Hematopoietic multipotent progenitor cell treated with erythropoietin and hydrocortisone succinate and interleukin-3 and kit ligand, for 6 days (in vitro differentiated cells): ENCODE results near the gene FAM163B.

Source experiments
- DNase-seq: peaks from one replicate; pipeline ENCODE4 v3.0.0-alpha.2; 2015

FAM163B gene

DNA sequence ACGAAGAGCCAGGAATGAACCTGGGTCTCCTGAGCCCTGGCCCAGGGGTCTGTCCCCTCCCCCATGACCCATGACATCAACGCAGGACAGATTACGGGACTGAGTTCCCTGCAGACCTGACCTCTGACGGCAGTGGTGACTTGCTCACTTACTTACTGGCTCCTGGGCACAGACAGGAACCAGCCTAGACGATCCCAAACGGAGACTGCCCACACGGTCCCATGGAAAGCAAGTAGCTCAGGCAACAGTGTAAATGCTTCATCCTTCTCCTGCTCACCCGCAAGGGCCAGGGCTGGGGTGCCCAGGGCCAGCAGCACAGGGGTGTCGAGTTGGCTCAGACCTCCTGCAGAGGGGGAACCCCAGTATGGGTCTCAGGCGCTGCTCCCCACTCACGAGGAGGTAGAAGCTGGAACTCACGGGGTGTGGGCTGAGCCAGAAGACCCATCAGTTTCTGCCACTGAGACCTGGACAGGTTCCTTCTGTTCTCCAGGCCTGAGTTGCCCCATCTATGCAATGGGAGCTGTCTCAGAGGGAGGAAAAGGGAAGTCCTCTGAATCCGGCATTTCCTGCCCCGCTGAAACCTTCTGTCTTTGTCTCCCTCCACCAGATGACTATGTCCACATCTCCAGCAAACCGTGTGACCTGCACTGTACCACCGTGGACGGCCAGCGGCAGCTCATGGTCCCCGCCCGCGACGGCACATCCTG lies 69.0 kb downstream of the FAM163B start:
- peak; percentile 48 for DNase-seq

DNA sequence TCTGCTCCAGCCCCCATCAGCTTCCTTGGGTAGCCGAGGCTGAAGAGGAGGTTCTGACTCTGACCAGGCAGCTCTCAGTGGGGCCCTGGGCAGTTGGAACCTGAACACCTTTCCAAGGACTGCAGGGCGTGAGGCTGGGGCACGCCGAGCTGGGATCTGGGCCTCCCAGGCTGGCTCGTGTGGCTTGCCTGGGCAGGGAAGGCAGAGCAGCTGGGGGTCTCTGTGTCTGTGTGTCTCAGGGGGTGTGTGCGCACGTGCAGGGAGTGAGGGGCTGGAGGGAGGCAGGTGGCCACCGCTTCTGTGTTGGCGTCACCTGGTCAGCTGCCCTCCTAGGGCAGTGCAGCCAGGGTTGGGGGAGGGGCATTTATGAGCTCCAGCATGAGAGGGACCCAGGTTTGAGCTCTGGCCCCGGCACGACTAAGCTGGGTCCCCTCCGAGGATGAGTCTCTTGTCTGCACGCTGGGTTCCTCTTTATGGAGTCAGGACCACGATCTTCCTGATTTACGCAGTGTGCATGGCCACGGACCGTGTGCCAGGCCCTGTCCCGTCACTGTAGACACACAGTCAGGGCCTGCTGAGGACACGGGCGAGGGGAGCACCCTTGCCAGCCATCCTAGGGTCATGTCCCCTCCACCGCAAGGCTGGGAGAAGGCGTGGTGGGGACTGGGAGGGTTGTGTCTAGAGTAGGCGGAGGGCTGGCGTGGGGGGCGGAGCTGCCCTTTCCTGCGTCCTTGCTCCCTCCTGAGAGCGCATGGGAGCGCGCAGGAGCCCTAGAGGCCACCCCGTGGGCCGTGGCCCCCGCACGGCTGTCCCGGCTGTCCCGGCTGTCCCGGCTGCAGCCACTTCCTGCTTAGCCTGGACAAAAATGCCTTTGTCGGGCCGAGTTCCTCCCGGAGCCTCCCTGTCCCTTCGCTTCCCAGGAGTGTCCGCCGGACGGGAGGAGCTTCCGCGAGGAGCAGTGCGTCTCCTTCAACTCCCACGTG lies 70.0 kb downstream of the FAM163B start:
- peak; percentile 53 for DNase-seq

DNA sequence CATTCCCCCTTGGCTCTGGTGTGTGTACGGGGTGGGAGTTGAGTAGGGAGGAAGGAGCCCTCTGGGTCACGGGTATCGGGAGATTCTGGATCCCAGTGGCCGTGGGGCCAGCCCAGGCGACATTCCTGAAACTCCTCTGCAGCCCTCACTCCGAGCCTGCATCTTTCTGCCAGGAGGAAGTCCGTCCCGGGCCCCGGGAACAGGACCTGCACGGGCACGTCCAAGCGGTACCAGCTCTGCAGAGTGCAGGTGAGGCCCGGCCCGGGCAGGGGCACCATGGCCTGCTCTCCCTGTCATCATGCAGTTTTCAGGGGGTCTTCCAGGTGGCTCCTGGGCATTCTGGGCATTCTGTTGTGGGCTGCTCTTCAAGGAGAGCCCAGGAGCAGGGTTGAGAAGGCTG lies 71.0 kb downstream of the FAM163B start:
- no peak for DNase-seq

DNA sequence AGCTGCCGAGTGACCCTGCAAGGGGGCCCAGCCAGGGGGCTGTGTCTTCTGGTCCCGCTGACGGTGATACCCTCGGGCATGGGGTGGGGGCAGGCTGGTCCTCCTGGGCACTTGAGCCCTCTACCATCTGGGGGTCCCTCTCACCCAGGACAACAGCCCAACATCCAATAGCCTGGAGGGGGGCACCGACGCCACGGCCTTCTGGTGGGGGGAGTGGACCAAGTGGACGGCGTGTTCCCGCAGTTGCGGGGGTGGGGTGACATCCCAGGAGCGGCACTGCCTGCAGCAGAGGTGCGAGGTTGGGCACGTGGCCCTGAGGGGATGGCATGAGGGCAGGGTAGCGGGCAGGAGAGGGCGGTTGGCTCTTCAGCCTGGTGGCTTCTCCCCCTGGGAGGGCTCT lies 71.9 kb downstream of the FAM163B start:
- no peak for DNase-seq

DNA sequence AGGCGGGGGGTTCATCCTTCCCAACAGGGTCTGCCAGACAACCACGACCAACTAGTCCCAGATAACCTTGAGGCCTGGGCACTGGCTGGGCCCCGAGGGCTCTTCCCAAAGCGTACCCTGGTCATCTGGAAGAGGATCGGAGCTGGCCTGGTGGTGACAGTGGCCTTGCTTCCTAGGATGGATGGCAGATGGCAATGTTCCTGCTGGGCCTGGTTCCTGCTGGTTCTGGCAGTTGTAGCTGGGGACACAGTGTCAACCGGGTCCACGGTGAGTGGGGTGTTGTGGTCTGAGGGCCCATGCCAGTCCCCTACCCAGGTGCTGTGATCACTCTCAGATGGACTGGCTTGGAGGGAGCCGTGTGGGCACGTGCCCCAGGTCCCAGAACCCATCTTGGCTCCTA lies 72.7 kb downstream of the FAM163B start:
- no peak for DNase-seq

DNA sequence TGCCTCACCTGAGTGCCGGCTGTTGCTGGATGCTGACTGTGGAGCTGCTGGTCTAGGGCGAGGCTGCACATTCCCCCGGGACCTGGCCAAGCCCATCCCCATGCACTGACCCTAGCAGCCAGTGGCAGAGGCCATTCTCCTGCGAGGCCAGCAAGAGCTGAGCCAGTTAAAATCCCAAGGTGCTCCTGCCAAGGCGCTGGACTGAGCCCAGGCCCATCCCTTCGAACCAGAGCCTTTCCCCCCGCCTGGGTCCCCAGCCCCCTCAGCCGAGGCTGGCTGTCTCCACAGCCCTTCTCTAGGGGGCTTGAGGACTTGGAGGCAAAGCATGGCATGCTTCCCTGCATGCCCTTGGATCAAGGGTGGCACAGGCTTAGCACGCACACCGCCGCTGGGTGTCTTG lies 73.1 kb downstream of the FAM163B start:
- no peak for DNase-seq

DNA sequence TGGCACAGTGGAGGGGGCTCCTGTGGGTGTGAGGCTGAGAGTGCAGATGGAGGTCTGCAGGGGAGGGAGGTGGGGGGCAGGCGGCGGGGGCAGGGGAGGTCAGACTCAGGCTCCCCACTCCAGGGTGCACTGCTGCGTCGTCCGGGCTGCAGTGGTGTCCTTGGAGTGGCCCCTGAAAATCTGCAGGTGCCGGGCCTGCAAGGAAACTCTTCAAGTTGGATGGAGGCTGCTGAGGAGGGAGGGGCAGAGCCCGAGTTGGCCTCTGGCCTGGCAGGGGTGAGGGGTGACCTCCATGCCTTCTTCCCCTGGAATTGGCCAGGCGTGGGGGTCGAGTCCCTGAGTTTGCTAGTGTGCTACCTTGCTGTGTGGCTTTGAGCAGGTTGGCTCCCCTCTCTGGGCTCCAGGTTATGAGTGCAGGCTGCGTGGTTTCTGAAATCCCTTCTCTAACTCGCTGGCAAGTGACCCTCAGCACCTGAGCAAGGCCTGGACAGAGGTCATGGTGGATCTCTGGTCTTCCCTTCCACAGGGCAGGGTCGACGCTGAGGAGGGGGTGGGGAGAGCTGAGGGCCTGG lies 73.8 kb downstream of the FAM163B start:
- DNase-seq: no peak

DNA sequence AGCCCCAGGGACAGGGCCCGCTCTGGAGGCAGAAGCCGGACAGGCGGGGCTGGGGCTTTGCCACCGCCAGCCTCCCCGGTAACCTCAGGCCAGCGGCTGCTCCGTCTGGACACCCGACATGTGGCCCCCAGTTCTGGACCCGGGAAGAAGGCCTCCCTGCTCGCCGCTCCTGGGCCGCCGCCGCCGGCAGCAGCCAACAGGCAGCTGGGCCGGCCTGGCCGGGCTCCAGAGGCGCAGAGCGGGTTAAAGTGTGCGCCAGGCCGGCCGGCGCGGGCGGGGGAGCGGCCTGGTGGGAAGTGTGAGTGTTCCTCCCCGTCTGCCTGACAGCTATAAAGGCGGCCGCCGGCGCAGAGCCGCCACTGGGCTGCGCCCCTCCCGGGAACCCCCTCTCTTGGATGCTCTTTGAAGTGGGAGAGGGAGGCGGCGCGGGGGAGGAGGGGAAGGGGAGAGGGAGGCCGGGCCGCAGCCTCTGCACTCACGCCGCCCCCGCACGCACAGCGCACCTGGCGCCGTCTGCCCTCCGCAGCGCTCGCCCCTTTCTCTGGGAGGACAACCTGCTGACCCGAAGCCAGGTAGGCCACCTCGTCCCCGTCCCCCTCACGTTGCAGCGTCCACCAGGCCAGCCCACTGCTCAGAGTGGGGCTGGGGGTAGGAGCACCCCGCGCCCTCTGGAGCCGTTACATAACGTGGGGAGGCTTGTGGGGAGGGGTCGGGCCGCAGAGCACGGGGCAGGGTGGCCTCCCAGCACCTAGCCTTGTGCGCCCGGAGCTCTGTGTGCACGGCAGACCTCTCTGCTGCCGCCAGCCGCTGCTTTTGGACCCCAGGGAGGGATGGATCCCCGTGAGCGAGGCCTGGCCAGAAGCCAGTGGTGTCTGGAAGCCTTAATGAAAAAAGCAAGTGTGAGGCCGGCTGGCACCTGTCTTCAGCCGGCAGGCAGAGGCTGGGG lies 74.6 kb downstream of the FAM163B start, which contains the start of gene ADAMTSL2:
TSS of gene ADAMTSL2 (plus strand) at position 359 of the 946 bp plus-strand sequence. CDS start 2,009 bp downstream, outside the sequence.
- peak; percentile 67 for DNase-seq

DNA sequence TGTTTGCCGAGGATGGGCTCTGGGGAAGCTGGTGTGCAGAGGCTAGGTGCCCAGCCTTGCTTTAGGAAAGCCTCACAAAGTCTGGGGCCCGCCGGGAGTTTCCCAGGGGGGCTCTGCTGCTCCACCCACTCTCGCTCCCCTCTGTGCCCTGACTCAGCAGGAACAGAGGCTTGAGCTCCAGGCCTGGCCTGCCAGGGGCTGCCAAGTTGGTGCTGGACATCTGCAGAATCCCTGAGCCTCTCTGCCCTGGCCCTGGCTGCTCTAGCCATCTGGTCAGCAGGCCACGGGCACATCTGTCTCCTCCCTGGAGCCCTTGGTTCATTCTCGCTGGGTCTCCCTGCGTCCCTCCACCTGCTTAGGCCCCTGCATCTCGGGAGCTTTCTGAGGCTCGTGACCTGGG lies 75.3 kb downstream of the FAM163B start:
- DNase-seq: no peak

DNA sequence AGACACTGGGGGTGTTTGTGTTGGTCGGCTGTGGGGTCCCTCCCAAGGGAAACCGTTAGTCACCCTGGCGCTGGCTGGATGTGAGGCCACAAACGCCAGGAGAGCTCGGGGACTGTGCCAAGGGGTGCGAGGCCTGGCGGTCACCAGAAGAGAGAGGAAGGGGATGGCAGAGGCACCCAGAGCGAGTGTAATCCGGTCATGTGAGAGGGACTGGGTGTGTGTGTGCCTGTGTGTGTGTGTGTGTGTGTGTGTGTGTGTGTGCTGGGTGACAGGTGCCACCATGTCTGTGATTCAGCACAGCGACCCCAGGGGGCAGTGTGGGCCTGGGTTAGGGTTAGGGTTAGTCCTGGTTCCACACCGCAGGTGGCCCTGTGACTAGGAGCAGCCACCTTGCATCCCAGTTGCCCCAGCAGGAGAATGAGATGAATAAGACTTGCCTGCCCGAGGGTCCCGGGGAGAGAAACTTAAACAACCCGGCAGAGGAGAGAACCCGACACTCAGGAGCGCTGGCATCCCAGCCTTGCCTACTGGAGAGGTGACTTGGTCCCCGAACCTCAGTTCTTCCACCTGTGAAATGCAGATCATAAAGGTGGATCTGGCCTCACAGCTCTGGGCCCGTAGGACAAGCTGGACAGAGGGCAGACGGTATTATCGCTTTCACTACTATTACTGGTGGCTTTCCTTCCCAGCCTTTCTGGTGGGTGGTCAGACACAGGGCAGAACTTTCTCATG lies 76.1 kb downstream of the FAM163B start:
- DNase-seq: peak; percentile 86

DNA sequence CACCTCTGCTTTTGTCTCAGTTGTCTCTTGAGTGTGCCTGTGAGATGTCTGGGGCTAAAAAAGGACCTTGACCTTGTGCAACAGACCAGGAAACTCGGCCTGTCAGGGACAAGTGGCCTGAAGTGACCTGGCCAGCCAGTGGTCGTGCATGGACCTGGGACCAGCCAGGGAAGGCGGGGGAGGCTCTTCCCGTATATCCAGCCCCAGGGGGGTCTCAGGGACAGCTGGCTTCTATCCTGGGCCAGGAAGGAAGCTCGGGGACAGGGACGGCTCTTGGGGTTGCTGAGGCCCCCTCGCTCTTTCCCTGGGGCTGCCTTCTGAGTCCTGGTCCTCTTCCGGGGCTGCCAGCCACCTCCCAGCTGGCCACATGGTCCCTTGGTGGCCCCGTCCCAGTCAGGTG lies 77.9 kb downstream of the FAM163B start:
- DNase-seq: no peak

DNA sequence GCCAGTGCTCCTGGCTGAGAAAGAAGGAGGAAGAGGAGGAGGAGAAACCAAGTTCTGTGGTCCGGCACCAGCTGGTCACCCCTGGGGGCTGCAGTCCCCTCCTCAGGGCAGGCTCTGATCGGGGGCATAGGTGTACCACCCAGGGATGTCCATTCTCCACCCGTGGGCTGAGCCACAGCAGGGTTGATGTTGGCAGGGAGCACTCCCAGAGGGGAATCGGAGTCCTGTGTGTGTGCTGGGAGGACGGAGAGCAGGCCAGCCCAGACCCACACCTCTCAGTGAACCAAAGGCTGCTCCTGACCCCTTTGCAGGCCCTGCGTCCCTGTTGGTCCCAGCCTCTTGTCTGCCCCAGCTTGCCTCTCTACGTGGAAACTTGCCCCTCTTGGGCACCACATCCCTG lies 79.3 kb downstream of the FAM163B start:
- no peak for DNase-seq

DNA sequence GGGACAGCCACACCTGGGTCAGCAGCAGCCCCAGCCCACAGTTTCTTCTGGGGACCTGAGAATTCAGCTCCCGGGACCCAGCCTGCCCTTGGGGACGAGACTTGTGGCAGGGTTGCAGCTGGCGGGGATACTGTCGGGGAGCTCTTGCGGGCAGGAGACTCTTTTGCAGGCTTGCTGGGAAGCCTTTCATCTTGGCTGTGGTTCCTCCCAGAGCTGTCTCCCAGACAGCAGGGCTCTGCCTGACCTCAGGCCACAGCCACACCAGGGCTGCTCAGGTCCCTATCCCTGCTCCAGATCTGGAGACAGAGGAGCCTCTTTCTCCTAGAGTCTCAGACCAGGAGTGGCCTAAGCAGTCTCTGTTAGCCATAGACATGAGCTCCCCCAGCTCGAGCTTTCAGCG lies 79.7 kb downstream of the FAM163B start:
- DNase-seq: no peak

DNA sequence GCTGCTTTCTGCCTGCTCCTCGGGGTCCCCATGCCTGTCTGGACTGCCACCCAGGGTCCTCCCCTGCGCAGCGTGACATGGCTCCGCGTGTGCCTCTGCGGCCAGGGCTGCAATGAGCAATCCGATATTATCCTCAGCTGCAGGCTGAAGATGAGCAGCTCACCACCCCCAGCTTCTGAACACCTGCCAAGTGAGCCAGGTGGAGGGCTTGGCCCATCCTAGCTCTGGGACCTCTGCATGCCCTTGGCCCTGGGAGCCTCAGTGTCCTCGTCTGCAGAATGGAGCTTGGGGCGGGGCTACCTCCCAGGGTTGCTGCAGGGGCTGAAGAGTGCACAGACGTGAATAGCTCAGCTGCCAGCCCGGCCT lies 80.3 kb downstream of the FAM163B start:
- DNase-seq: no peak

DNA sequence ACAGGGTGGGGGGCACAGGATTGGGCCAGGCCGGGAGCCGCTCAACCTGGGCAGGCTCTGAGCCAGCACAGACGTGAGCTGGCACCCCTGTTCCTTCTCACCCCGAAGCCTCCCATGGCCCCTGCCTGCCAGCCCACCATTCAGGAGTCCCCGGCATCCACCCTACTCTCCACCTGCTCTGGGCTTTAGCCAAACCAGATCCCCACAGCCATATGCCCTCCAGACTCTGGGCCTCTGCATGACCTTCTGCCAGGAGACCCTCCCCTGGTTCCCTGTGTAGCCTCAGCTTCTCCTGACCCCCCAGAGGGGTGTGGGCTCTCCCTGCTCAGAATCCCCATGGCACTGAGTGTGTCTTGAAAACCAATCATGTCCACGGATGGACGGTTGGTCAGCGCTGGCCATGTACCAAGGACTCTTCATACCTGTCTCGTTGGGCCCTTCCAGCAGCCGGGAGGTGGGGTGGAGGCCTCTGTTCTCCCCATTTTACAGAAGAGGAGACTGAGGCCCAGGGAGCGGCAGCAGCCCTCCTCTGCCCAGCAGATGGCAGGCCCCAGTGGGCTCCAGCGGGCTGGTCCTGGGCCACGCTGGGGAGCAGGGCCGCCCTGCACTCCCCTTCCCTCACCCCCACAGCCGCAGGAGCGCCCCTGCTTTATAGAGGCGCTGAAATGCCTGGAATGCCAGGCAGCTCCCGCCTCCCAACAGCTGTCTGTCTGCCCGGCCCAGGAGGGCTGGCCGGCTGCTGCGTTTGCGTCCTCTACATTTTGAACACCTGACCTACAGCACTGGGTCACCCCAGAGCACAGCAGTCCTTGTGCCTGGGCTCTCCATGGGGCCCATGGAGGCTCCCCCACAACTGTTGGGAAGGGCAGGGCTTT lies 81.0 kb downstream of the FAM163B start:
- no peak for DNase-seq

DNA sequence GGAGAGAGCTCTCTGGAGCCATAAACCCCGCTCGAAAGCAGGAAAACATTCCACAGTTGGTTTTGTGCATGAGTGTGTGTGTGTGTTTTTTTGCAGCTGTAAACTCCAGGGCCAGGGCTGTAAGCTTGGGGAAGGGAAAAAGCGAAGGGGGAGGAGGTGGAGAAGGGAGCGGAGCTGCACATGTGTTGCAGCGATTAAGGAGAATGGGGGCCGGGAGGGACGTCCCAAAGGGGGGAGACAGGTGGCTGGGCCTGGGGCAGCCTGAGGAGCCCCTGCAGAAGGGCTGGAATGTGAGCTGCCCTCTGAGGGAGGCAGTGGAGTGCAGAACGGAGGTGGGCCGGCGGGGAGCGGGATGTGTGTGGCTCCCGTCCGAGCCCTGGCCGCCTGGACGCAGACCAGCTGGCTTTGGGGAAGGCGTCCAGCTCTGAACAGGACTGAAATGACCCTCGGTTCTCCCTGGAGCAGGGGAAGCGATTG lies 81.7 kb downstream of the FAM163B start:
- DNase-seq: no peak
